Measurements from ENCODE around the gene DSC1.

- TF ChIP-seq EP300 (IDR thresholded peaks at IDR 0.05) (no peak), CTCF (IDR thresholded peaks at IDR 0.05) (no peak), POLR2AphosphoS5 (IDR thresholded peaks at IDR 0.05) (no peak), POLR2A (IDR thresholded peaks at IDR 0.05) (no peak)
These were observed 42.1 kb downstream of the DSC1 start for GRCh38 chr18:31120594-31120993.

Measured in stomach (tissue), 4 donors.